GM23248 (cell line): ENCODE data around the gene PNPLA8. TPM values are rescaled to one million over a fixed set of nuclear protein-coding genes. Genes with fewer than 3 reads are reported as not detected.
"Not testable (repeated sequence)": the region's sequence is repeated elsewhere in the genome, so short reads cannot be mapped to it uniquely, and the experiment has no call there.

Source experiments
- DNase-seq: peaks from one replicate; pipeline ENCODE4 v3.0.0-alpha.2; 2015
- H2AFZ ChIP-seq: fragments of 200-600 bp; sonication (generic); 2 replicates; pipeline ENCODE4 v1.6.1; 2016; ENCODE audit warnings: antibody characterized with exemption
- H3F3A ChIP-seq: fragments of 200-600 bp; sonication (generic); 2 replicates; pipeline ENCODE4 v1.6.1; 2016; ENCODE audit warnings: mild to moderate bottlenecking, antibody characterized with exemption, mixed run types; ENCODE audit not compliant: insufficient read depth
- H3K27ac ChIP-seq: fragments of 200-600 bp; sonication (generic); 2 replicates; pipeline ENCODE4 v1.5.1; 2016; ENCODE audit warnings: mild to moderate bottlenecking
- H3K27me3 ChIP-seq: fragments of 200-600 bp; sonication (generic); replicated peaks from 2 replicates; pipeline ENCODE4 v1.6.1; 2016; ENCODE audit warnings: mild to moderate bottlenecking; ENCODE audit not compliant: insufficient read depth
- H3K36me3 ChIP-seq: fragments of 200-600 bp; sonication (generic); 2 replicates; pipeline ENCODE4 v1.6.1; 2016; ENCODE audit warnings: low read depth, mild to moderate bottlenecking
- H3K4me1 ChIP-seq: fragments of 200-600 bp; sonication (generic); 2 replicates; pipeline ENCODE4 v1.6.1; 2016; ENCODE audit warnings: mild to moderate bottlenecking; ENCODE audit not compliant: insufficient read depth
- H3K4me2 ChIP-seq: fragments of 200-600 bp; sonication (generic); one replicate; pipeline ENCODE4 v1.6.1; 2016; ENCODE audit warnings: mild to moderate bottlenecking; ENCODE audit not compliant: unreplicated experiment
- H3K4me3 ChIP-seq: fragments of 200-600 bp; sonication (generic); 2 replicates; pipeline ENCODE4 v1.5.1; 2016; ENCODE audit warnings: mild to moderate bottlenecking
- H3K79me2 ChIP-seq: fragments of 200-600 bp; sonication (generic); 2 replicates; pipeline ENCODE4 v1.6.1; 2016; ENCODE audit warnings: mild to moderate bottlenecking; ENCODE audit not compliant: insufficient read depth
- H3K9ac ChIP-seq: fragments of 200-600 bp; sonication (generic); 2 replicates; pipeline ENCODE4 v1.6.1; 2016; ENCODE audit warnings: mild to moderate bottlenecking
- H3K9me2 ChIP-seq: fragments of 200-600 bp; sonication (generic); 2 replicates; pipeline ENCODE4 v1.6.1; 2016; ENCODE audit warnings: mixed run types, mild to moderate bottlenecking, moderate library complexity; ENCODE audit not compliant: insufficient read depth
- H3K9me3 ChIP-seq: fragments of 200-600 bp; sonication (generic); one replicate; pipeline ENCODE4 v1.6.1; 2017; ENCODE audit warnings: low read depth
- H4K20me1 ChIP-seq: fragments of 200-600 bp; sonication (generic); 2 replicates; pipeline ENCODE4 v1.6.0; 2016; ENCODE audit not compliant: insufficient read depth
- EZH2 ChIP-seq: fragments of 200-600 bp; sonication (generic); IDR thresholded peaks from 2 replicates; pipeline ENCODE4 v1.6.1; 2018; ENCODE audit warnings: antibody characterized with exemption, mild to moderate bottlenecking; ENCODE audit not compliant: insufficient read depth, poor library complexity, severe bottlenecking
- EZH2phosphoT487 ChIP-seq: fragments of 200-600 bp; sonication (generic); IDR thresholded peaks from 2 replicates; pipeline ENCODE4 v1.6.1; 2018; ENCODE audit warnings: antibody characterized with exemption, moderate library complexity, mild to moderate bottlenecking, low read depth; ENCODE audit not compliant: insufficient read depth
- WGBS, 2 experiments: methylation state at CpG; one replicate each; pipeline ENCODE4 v1.1.6; 2015 to 2017; ENCODE audit warnings: low lambda C conversion rate in 2 of 2, low coverage in 1 of 2; ENCODE audit errors: missing lambda C conversion rate in 2 of 2; 5-methylcytosine and 5-hydroxymethylcytosine counted together
- in situ Hi-C: fragments of 300-500 bp; cut with MboI; formaldehyde crosslinking; loops from 2 replicates; pipeline ENCODE4 v1.15.0; 2020
- polyA plus RNA-seq: library from polyadenylated mRNA; unstranded; fragments of >200 nt; fragmentation: Nextera tagmentation; extraction: Ambion mirVana; gene quantifications from 2 replicates; pipeline ENCODE4 v1.2.1, GENCODE V29; 2016
- total RNA-seq: library from RNA; depleted of rRNA; stranded (reverse); fragments of >200 nt; shearing (Covaris generic); gene quantifications from 2 replicates; pipeline ENCODE4 v1.2.3, GENCODE V29; 2014

PNPLA8 gene
- total and polyA plus RNA-seq, 2 experiments from 2014 or later, result 29.1 to 33.4 TPM

DNA sequence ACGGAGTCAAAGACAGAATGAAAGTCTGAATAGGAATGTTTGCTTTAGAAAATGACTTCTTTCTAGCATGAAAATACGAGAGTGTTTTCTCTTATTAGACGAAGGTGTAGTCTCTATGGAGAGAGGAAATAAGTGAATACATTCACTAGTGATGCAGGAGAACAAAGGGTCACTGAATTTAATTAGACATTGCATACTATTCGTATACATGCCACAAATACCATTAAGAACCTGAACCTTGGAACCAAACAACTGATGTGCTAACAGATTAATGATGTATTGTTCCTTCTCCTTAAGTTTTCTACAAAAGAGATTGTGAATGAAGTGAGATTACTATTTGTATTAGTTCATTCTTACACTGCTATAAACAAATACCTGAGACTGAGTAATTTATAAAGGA is 33.3 kb upstream of the PNPLA8 start:
- Histone ChIP-seq H3K27me3 (no peaks in the 10 kb centered on the region), H3K27ac (no peak overlapping the region), H4K20me1 (no peaks in the 10 kb centered on the region), H3F3A (0 out of 2 replicates have a peak, but pooled peaks cover 6% of the 10 kb centered on the region), H3K36me3 (no peaks in the 10 kb centered on the region), H3K9me2 (no peaks in the 10 kb centered on the region), H3K79me2 (peaks cover 23% of the 10 kb centered on the region), H2AFZ (no peak overlapping the region), H3K9ac (no peak overlapping the region), H3K4me2 (no peak overlapping the region), H3K9me3 (no peaks in the 10 kb centered on the region), H3K4me3 (no peak overlapping the region), H3K4me1 (peaks cover 18% of the 10 kb centered on the region)
- WGBS, 2 experiments, result 93 to 100% methylated on average over 4 of the region's 4 CpGs
- in situ Hi-C loops, result no loop called here
- DNase-seq, result no peak
- TF ChIP-seq EZH2, result no peak
- no peak for TF ChIP-seq EZH2phosphoT487

DNA sequence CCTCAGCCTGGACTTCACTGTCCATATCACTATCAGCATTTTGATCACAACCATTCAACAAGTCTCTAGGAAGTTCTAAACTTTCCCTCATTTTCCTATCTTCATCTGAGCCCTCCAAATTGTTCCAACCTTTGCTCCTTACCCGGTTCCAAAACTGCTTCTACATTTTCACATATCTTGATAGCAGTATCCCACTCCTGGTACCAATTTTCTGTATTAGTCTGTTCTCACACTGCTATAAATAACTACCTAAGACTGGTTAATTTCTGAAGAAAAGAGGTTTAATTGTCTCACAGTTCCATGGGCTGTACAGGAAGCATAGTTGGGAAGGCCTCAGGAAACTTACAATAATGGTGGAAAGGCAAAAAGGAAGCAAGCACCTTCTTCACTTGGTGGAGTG is 31.7 kb upstream of the PNPLA8 start:
- 98 to 100% methylated on average over 1 of the region's 1 CpG for WGBS, 2 experiments
- no peak overlapping the region for H3K4me2 ChIP-seq

DNA sequence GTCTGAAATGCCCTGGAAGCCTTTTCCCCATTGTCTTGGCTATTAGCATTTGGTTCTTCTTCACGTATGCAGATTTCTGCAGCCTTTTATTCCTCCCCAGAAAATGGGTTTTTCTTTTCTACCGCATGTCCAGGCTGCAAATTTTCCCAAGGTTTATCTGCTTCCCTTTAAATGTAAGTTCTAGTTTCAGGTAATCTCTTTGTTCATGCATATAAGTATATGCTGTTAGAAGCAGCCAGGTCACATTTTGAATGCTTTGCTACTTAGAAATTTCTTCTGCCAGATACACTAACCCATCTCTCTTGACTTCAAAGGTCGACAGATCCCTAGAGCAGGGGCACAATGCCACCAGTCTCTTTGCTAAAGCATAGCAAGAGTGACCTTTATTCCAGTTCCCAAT is 31.3 kb upstream of the PNPLA8 start:
- TF ChIP-seq EZH2, result no peak
- no peak for TF ChIP-seq EZH2phosphoT487
- 97 to 100% methylated on average over 3 of the region's 3 CpGs for WGBS, 2 experiments
- in situ Hi-C loops, result no loop called here

More for the DNA sequence above, 31.7 kb upstream of the PNPLA8 start:
- no peaks in the 10 kb centered on the region for H3K9me3 ChIP-seq
- in situ Hi-C loops, result no loop called here
- H3K36me3 ChIP-seq, result no peaks in the 10 kb centered on the region
- no peaks in the 10 kb centered on the region for H3K27me3 ChIP-seq
- H3K4me1 ChIP-seq, result peaks cover 13% of the 10 kb centered on the region
- H3K79me2 ChIP-seq, result peaks cover 9% of the 10 kb centered on the region; the same call in 1 of the 2 replicates
- no peak overlapping the region for H2AFZ ChIP-seq
- H3K27ac ChIP-seq, result no peak overlapping the region
- H3F3A ChIP-seq, result 0 out of 2 replicates have a peak, but pooled peaks cover 6% of the 10 kb centered on the region
- H3K4me3 ChIP-seq, result no peak overlapping the region
- no peak for DNase-seq
- no peaks in the 10 kb centered on the region for H4K20me1 ChIP-seq
- H3K9ac ChIP-seq, result no peak overlapping the region
- no peaks in the 10 kb centered on the region for H3K9me2 ChIP-seq
- no peak for TF ChIP-seq EZH2phosphoT487
- no peak for TF ChIP-seq EZH2

DNA sequence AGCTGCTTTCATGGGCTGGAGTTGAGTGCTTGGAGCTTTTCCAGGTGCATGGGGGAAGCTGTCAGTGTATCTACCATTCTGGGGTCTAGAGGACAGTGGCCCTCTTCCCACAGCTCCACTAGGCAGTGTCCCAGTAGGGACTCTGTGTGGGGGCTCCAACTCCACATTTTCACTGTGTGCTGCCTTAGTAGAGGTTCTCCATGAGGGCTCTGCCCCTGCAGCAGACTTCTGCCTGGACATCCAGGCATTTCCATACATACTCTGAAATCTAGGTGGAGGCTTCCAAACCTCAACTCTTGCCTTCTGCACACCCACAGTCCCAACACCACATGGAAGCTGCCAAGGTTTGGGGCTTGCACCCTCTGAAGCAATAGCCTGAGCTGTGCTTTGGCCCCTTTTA is 30.7 kb upstream of the PNPLA8 start:
- H3K36me3 ChIP-seq, H3K4me1 ChIP-seq, in situ Hi-C loops, H3K27ac ChIP-seq, H3K9me3 ChIP-seq, H4K20me1 ChIP-seq, H3K4me3 ChIP-seq, H3K9ac ChIP-seq, H2AFZ ChIP-seq, DNase-seq, H3K79me2 ChIP-seq, H3F3A ChIP-seq, H3K9me2 ChIP-seq, H3K4me2 ChIP-seq, H3K27me3 ChIP-seq: not testable (repeated sequence)

More for the DNA sequence above, 31.3 kb upstream of the PNPLA8 start:
- Histone ChIP-seq H3K9me3 (no peaks in the 10 kb centered on the region), H3K27ac (no peak overlapping the region), H3K9me2 (no peaks in the 10 kb centered on the region), H4K20me1 (no peaks in the 10 kb centered on the region), H2AFZ (no peak overlapping the region), H3K4me2 (no peak overlapping the region), H3K79me2 (peaks cover 5% of the 10 kb centered on the region; the same call in 1 of the 2 replicates), H3K27me3 (no peaks in the 10 kb centered on the region), H3K36me3 (no peaks in the 10 kb centered on the region), H3K4me1 (peaks cover 9% of the 10 kb centered on the region), H3F3A (0 out of 2 replicates have a peak, but pooled peaks cover 6% of the 10 kb centered on the region), H3K9ac (no peak overlapping the region), H3K4me3 (no peak overlapping the region)
- no peak for DNase-seq

DNA sequence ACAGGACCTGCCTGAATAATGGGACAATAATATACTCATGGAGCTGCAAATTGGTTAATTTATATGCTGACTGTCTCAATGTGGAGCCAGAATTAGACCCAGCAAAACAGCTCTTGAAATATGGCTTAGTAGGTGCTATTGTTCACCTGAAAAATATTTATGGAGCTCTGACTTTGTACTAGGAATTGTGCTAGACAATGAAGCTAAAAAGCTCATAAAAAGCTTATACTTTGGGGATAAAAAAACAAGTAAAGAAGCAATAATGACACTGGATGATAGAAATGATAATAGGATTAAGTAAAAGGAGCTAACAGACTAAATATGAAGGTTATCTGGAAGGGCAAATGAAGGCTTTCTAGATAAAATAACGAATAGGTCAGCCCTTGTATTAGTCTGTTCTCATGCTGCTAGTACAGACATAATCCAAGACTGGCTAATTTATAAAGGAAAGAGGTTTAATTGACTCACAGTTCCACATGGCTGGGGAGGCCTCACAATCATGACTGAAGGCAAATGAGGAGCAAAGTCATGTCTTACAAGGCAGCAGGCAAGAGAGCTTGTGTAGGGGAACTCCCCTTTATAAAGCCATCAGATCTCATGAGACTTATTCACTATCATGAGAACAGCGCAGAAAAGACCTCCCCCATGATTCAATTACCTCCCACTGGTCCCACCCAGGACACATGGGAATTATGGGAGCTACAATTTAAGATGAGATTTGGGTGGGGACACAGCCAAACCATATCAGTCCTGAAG is 22.4 kb upstream of the PNPLA8 start:
- in situ Hi-C loops, H3K27ac ChIP-seq, H3K9me3 ChIP-seq, H2AFZ ChIP-seq, H3K4me1 ChIP-seq, H4K20me1 ChIP-seq, H3K4me3 ChIP-seq, H3K4me2 ChIP-seq, DNase-seq, H3K9ac ChIP-seq, H3K79me2 ChIP-seq, H3K27me3 ChIP-seq, H3K36me3 ChIP-seq, H3F3A ChIP-seq, H3K9me2 ChIP-seq: not testable (repeated sequence)
- WGBS, 2 experiments, result 95 to 98% methylated on average over 2 of the region's 2 CpGs
